GM10248 (cell line): Measurements from ENCODE around the gene SLC10A2.

Experiments used
- CTCF ChIA-PET: fragments of 300-600 bp; sonication (Branson Sonifier 250); formaldehyde crosslinking; extraction: SDS; loops from one replicate; lab custom pipeline; 2021; ENCODE audit warnings: antibody characterized with exemption; lab: Yijun Ruan, JAX
- POLR2A ChIA-PET: fragments of 350-650 bp; sonication (Branson Sonifier 250); formaldehyde crosslinking; extraction: SDS; loops from one replicate; lab custom pipeline; 2020; ENCODE audit warnings: antibody characterized with exemption; lab: Yijun Ruan, JAX
- DNase-seq: peaks from one replicate; pipeline ENCODE4 v3.0.0; 2012; ENCODE audit errors: extremely low spot score
- TF ChIP-seq, protein P1 (sequence below): IDR thresholded peaks from 2 replicates; pipeline ENCODE4 v1.5.1; 2012; ENCODE audit warnings: mild to moderate bottlenecking, low read depth; ENCODE audit errors: extremely low read depth, missing control alignments, control extremely low read depth

Gene SLC10A2

DNA sequence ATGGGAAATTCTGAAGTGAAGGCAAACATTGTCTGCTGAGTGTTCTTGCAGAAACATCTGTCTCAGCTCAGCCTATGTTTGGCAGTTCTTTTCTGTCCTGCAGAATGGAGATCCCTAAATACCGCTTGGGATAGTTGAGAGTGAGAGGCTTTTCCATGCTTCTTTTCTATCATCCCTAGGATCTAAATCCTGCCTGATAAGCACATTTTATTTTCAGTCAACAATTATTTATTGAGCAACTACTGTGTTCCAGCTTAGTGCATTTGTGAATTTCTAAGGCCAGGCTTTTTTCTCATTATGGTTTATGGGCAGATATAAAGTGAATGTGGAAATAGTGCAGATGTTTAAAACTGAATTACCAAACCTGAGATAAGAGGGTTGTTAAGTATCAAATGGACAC lies 62.6 kb downstream of the SLC10A2 start:
- POLR2A ChIA-PET = no interaction called here
- CTCF ChIA-PET = interaction anchor here (1.0 to 1.7 kb wide), 2 partner anchors 9 to 13 kb away, joined by 3 to 4 read pairs; no protein-coding TSS in a partner anchor
- TF ChIP-seq, protein P1, sequence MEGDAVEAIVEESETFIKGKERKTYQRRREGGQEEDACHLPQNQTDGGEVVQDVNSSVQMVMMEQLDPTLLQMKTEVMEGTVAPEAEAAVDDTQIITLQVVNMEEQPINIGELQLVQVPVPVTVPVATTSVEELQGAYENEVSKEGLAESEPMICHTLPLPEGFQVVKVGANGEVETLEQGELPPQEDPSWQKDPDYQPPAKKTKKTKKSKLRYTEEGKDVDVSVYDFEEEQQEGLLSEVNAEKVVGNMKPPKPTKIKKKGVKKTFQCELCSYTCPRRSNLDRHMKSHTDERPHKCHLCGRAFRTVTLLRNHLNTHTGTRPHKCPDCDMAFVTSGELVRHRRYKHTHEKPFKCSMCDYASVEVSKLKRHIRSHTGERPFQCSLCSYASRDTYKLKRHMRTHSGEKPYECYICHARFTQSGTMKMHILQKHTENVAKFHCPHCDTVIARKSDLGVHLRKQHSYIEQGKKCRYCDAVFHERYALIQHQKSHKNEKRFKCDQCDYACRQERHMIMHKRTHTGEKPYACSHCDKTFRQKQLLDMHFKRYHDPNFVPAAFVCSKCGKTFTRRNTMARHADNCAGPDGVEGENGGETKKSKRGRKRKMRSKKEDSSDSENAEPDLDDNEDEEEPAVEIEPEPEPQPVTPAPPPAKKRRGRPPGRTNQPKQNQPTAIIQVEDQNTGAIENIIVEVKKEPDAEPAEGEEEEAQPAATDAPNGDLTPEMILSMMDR = no peak
- DNase-seq = no peak

DNA sequence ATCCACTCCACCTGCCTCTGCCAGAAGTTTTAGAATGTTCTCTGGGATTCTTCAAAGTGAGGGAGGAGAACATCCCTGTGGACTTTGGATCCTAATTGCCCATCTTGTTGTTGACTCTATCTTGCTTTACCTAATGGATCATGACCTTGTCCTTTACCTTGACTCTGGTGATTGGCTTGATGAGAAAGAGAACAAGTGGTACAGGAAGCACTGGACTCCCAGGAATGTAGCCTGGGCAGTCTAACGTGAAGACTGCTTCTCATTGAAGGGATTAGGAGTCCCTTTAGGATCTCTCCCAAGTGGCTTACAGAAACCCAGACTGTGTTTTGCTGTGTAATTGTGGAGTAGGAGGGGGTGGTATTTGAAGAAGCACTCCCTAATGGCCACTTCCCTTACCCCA lies 63.9 kb downstream of the SLC10A2 start:
- CTCF ChIA-PET = no interaction called here
- no peak for DNase-seq
- POLR2A ChIA-PET = no interaction called here
- TF ChIP-seq, protein P1 = no peak

GRCh38 chr13:103000157-103000556 lies 66.1 kb downstream of the SLC10A2 start:
- TF ChIP-seq, protein P1 = no peak
- ChIA-PET POLR2A (no interaction called here), CTCF (interaction anchor here (1.0 to 1.4 kb wide), 4 partner anchors 20 to 46 kb away, joined by 3 read pairs; no protein-coding TSS in a partner anchor)
- DNase-seq = no peak

GRCh38 chr13:102999499-102999898 lies 66.7 kb downstream of the SLC10A2 start:
- ChIA-PET POLR2A (no interaction called here), CTCF (interaction anchor here (1.0 to 1.2 kb wide), 2 partner anchors 19 to 45 kb away, joined by 3 read pairs; no protein-coding TSS in a partner anchor)
- TF ChIP-seq, protein P1 = no peak
- no peak for DNase-seq
